GM06990 (cell line): Measurements from ENCODE around the gene SDK2.
A peak's percentile ranks its signal among the peaks of the same experiment; 100 is the strongest.

Experiments used
- DNase-seq: peaks from one replicate; pipeline ENCODE4 v3.0.0-alpha.2; 2011; ENCODE audit not compliant: insufficient read length; ENCODE audit errors: extremely low read depth
- H3K27me3 ChIP-seq: replicated peaks from 2 replicates; pipeline ENCODE4 v1.6.0; 2011; ENCODE audit warnings: low read length; ENCODE audit not compliant: control insufficient read depth, insufficient read depth
- H3K36me3 ChIP-seq: 2 replicates; pipeline ENCODE4 v1.5.1; 2011; ENCODE audit warnings: low read length; ENCODE audit not compliant: control insufficient read depth, insufficient read depth
- H3K4me3 ChIP-seq: replicated peaks from 2 replicates; pipeline ENCODE4 v1.5.1; 2011; ENCODE audit warnings: low read depth, mild to moderate bottlenecking, control low read depth, low read length
- TF ChIP-seq, protein P1 (sequence below): IDR thresholded peaks from 2 replicates; pipeline ENCODE4 v1.5.1; 2011; ENCODE audit warnings: low read length, control low read depth, mild to moderate bottlenecking, inconsistent platforms; ENCODE audit not compliant: insufficient read depth, poor library complexity, severe bottlenecking

Gene SDK2

DNA sequence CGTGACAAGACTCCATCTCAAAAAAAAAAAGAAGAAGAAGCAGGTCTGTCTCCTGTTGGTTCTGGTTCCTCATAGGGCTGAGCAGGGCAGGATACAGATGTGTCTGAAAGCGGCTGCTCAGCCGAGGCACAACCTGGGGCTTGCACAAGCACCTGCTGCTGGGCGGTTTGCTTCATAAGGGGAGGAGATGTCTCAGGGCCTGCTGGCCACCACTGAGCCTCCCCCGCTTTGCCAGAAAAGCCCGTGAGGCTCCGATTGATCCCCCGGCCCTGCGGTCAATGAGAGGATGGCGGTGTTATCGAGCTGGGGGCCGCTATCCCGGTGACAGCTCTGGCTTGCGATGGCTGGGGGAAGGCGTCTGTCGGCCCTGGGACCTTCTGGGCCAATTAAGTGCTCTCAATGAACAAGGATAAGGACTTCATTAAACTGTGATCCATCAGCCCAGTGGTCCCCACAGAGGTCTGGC is 162.0 kb downstream of the SDK2 start:
- H3K4me3 ChIP-seq, result no peak overlapping the region
- no peak for DNase-seq
- H3K36me3 ChIP-seq, result no peaks in the 10 kb centered on the region
- TF ChIP-seq, protein P1, sequence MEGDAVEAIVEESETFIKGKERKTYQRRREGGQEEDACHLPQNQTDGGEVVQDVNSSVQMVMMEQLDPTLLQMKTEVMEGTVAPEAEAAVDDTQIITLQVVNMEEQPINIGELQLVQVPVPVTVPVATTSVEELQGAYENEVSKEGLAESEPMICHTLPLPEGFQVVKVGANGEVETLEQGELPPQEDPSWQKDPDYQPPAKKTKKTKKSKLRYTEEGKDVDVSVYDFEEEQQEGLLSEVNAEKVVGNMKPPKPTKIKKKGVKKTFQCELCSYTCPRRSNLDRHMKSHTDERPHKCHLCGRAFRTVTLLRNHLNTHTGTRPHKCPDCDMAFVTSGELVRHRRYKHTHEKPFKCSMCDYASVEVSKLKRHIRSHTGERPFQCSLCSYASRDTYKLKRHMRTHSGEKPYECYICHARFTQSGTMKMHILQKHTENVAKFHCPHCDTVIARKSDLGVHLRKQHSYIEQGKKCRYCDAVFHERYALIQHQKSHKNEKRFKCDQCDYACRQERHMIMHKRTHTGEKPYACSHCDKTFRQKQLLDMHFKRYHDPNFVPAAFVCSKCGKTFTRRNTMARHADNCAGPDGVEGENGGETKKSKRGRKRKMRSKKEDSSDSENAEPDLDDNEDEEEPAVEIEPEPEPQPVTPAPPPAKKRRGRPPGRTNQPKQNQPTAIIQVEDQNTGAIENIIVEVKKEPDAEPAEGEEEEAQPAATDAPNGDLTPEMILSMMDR, result no peak
- no peaks in the 10 kb centered on the region; the same call in 1 of the 2 replicates for H3K27me3 ChIP-seq

GRCh38 chr17:73481676-73482075 is 162.6 kb downstream of the SDK2 start:
- Histone ChIP-seq H3K4me3 (no peak overlapping the region), H3K36me3 (no peaks in the 10 kb centered on the region), H3K27me3 (no peaks in the 10 kb centered on the region; the same call in 1 of the 2 replicates)
- DNase-seq, result no peak
- TF ChIP-seq, protein P1, result no peak

- DNase-seq, result no peak
- H3K4me3 ChIP-seq, result no peak overlapping the region
- H3K36me3 ChIP-seq, result no peaks in the 10 kb centered on the region
- TF ChIP-seq, protein P1, result no peak
- H3K27me3 ChIP-seq, result no peaks in the 10 kb centered on the region; the same call in 1 of the 2 replicates
Measured at GRCh38 chr17:73480740-73481139, 163.5 kb downstream of the SDK2 start.

GRCh38 chr17:73478768-73479424 is 165.3 kb downstream of the SDK2 start:
- no peak overlapping the region for H3K4me3 ChIP-seq
- no peak for DNase-seq
- H3K36me3 ChIP-seq, result no peaks in the 10 kb centered on the region
- TF ChIP-seq, protein P1, result peak; percentile 49
- no peaks in the 10 kb centered on the region; the same call in 1 of the 2 replicates for H3K27me3 ChIP-seq

DNA sequence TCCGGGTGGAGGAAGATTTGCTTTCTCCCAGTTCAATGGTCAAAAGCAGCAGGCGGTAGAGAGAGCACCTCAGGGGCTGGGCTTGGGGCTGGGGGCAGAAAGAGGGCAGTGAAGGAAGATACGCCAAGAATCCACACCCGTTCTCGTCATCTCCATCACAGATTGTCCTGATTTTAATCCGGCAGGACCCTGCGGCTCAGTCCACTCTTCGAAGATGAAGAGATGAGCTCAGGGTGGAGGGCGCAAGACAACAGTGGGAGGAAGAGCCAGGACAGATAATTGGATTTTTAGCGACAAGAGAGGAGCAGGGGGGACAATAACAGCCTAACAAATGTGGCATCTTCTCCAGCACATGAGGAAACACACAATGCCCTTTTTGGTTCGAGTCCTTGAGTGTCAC is 165.9 kb downstream of the SDK2 start:
- Histone ChIP-seq H3K4me3 (no peak overlapping the region), H3K27me3 (no peaks in the 10 kb centered on the region; the same call in 1 of the 2 replicates), H3K36me3 (no peaks in the 10 kb centered on the region)
- no peak for DNase-seq
- TF ChIP-seq, protein P1, result no peak
